ENCODE results near the gene NRGN. TPM values are rescaled to one million over a fixed set of nuclear protein-coding genes. Genes with fewer than 3 reads are reported as not detected.

The NRGN gene
- total RNA-seq, 4 donors from 2014 or later = 0.51 to 0.52 TPM; not detected in 2

DNA sequence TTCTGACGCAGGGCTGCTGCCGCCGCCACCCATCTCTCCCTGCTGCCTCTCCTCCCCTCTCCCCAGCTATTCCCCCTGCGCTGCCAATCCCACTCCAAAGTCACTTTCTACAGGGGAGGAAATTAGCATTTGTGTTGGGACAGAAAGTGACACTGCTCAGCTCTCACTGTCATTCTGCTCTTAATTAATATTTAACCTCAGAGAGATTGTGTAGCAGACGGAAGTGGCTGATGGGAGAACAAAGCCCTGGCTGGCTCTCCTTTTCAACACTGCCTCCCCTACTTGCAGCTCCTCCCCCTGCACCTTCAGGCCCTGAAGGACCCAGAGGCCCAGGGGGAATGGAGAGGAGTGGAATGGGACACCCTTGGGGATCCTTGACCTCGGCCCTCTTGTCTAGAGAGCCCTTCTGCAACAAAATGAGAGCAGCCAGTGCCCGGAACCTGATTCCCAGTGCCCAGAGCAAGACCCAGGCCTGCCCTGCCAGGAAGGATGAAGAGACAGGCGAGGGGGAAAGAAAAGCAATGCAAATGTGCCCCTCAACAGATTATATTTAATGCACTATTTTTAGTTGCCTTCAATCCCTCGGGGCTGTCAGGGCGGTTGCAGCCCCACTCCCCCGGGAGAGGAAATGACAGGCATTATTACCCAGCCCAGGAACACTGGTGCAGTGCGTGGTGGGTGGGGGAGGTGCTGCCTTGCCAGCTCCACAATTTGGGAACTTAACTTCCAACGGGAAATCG, 14.6 kb upstream of the NRGN start:
- no peaks in the 10 kb centered on the region for H3K36me3 ChIP-seq
- in situ Hi-C loops (cut with MboI; ENCODE audit: low sequenced_read_pairs in 4 of 4) = no loop called here
- H3K4me3 ChIP-seq = no peak overlapping the region
- TF ChIP-seq POLR2A (IDR thresholded peaks at IDR 0.05) = no peak
- peaks cover 0 to 14% (median 12%) of the 10 kb centered on the region in 3 donors for H3K27me3 ChIP-seq
- no peak overlapping the region for H3K27ac ChIP-seq
- intact Hi-C loops (cut with DNase I; ENCODE audit: low total_unique reads) = no loop called here
- no peaks in the 10 kb centered on the region for H3K4me1 ChIP-seq
- DNase-seq (no peak), ATAC-seq (no peak)
- H3K9me3 ChIP-seq = no peaks in the 10 kb centered on the region

DNA sequence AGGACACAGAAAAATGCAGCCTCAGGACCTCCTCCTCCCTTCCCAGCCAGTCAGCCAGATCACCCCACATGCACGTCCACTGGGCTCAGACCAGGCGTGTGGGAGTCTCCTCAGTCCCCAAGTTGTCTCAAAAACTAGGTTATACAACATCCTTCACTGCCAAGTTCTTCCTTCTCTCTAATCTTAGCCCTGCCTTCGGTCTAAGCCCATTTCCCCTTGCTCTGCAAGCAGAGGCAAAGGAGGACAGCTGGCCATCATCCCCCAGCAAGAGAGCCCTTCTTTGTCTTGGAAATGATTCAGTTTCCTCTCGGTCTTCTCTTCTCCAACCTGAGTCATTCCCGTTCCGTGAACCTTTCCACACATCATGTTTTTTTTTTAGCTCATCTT, 14.0 kb upstream of the NRGN start:
- Histone ChIP-seq H3K4me3 (no peak overlapping the region), H3K9me3 (no peaks in the 10 kb centered on the region), H3K27ac (no peak overlapping the region), H3K27me3 (peaks cover 0 to 11% (median 11%) of the 10 kb centered on the region in 3 donors), H3K4me1 (no peaks in the 10 kb centered on the region), H3K36me3 (no peaks in the 10 kb centered on the region)
- no peak for DNase-seq
- TF ChIP-seq POLR2A (IDR thresholded peaks at IDR 0.05) = no peak
- TF ChIP-seq, protein P1, sequence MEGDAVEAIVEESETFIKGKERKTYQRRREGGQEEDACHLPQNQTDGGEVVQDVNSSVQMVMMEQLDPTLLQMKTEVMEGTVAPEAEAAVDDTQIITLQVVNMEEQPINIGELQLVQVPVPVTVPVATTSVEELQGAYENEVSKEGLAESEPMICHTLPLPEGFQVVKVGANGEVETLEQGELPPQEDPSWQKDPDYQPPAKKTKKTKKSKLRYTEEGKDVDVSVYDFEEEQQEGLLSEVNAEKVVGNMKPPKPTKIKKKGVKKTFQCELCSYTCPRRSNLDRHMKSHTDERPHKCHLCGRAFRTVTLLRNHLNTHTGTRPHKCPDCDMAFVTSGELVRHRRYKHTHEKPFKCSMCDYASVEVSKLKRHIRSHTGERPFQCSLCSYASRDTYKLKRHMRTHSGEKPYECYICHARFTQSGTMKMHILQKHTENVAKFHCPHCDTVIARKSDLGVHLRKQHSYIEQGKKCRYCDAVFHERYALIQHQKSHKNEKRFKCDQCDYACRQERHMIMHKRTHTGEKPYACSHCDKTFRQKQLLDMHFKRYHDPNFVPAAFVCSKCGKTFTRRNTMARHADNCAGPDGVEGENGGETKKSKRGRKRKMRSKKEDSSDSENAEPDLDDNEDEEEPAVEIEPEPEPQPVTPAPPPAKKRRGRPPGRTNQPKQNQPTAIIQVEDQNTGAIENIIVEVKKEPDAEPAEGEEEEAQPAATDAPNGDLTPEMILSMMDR (IDR thresholded peaks at IDR 0.05 in 4 of 5, conservative IDR thresholded peaks at IDR 0.05 in 1 of 5) = no peak
- intact Hi-C loops (cut with DNase I; ENCODE audit: low total_unique reads) (no loop called here), in situ Hi-C loops (cut with MboI; ENCODE audit: low sequenced_read_pairs in 4 of 4) (no loop called here)
- ATAC-seq = no peak

DNA sequence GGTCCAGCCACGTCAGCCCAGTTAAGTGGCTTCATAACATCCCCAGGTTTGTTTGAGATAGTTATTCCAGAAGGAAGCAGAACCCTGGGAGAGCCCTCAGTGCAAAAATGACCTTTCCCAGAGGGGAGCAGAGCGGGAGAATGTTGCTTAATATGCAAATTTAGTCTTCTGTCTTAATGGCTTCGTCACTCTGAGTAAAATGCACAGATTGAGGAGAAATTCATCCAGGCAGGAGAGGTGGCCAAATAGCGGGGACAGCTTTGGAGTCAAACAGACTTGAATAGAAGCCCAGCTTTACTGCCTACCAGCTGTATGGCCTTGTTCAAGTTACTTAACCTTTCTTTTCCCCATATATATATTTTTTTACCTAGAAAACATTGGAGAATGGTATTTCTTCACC, 12.3 kb upstream of the NRGN start:
- ATAC-seq = no peak
- intact Hi-C loops (cut with DNase I; ENCODE audit: low total_unique reads) = no loop called here
- H3K4me3 ChIP-seq = no peak overlapping the region
- no peak for DNase-seq
- TF ChIP-seq, protein P1 (IDR thresholded peaks at IDR 0.05 in 4 of 5, conservative IDR thresholded peaks at IDR 0.05 in 1 of 5) = no peak
- no peak for TF ChIP-seq POLR2A (IDR thresholded peaks at IDR 0.05)
- in situ Hi-C loops (cut with MboI; ENCODE audit: low sequenced_read_pairs in 4 of 4) = no loop called here
- H3K27ac ChIP-seq = no peak overlapping the region
- H3K9me3 ChIP-seq = no peaks in the 10 kb centered on the region
- no peaks in the 10 kb centered on the region for H3K4me1 ChIP-seq
- H3K27me3 ChIP-seq = peaks cover 0 to 5% (median 0%) of the 10 kb centered on the region in 3 donors
- H3K36me3 ChIP-seq = no peaks in the 10 kb centered on the region

DNA sequence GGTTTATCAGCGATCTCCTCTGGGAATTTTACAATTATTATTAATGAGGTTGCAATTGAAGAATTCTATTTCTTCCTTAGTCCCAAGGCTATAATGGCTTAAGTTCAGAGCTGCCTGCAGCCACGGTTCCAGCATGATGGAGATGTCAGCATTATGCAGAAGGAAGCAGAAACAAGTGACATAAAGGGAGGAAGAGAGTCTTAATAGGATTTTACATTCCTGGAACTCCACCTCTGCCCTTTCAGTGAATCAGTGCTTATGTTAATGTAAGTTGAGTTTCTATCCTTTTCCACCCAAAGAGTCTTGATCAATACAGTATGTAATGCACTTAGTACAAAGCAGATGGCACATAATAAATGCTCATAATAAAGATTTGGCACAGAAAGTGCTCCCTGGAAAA, 11.6 kb upstream of the NRGN start:
- no peak for ATAC-seq
- Histone ChIP-seq H3K27me3 (peaks cover 0 to 5% (median 0%) of the 10 kb centered on the region in 3 donors), H3K4me3 (no peak overlapping the region), H3K27ac (no peak overlapping the region), H3K36me3 (no peaks in the 10 kb centered on the region), H3K9me3 (no peaks in the 10 kb centered on the region), H3K4me1 (no peaks in the 10 kb centered on the region)
- DNase-seq = no peak
- in situ Hi-C loops (cut with MboI; ENCODE audit: low sequenced_read_pairs in 4 of 4) (no loop called here), intact Hi-C loops (cut with DNase I; ENCODE audit: low total_unique reads) (no loop called here)
- no peak for TF ChIP-seq POLR2A (IDR thresholded peaks at IDR 0.05)
- TF ChIP-seq, protein P1 (IDR thresholded peaks at IDR 0.05 in 4 of 5, conservative IDR thresholded peaks at IDR 0.05 in 1 of 5) = no peak

DNA sequence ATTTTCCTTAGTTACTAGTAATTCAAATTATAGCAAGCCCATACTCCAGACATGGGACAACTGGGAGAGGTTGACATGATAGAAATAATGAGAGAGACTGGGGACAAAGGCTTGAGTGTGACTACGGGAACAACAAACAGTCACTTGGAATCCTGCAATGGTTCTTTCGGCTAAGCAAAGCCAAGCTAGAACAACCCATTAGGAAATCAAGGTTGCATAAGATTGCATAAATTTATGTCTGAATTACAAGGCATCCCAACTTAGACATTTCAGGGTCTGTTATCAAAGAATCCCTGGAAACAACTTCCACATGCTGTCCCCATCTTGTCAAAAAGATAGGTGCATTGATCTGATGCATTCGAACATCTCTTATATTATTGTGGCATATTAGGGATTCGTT, 10.2 kb upstream of the NRGN start:
- Histone ChIP-seq H3K27ac (no peak overlapping the region), H3K27me3 (no peaks in the 10 kb centered on the region), H3K36me3 (no peaks in the 10 kb centered on the region), H3K4me3 (no peak overlapping the region), H3K4me1 (no peaks in the 10 kb centered on the region), H3K9me3 (no peaks in the 10 kb centered on the region)
- in situ Hi-C loops (cut with MboI; ENCODE audit: low sequenced_read_pairs in 4 of 4) = no loop called here
- no peak for TF ChIP-seq POLR2A (IDR thresholded peaks at IDR 0.05)
- TF ChIP-seq, protein P1 (IDR thresholded peaks at IDR 0.05 in 4 of 5, conservative IDR thresholded peaks at IDR 0.05 in 1 of 5) = no peak
- DNase-seq = no peak
- ATAC-seq = no peak
- intact Hi-C loops (cut with DNase I; ENCODE audit: low total_unique reads) = no loop called here
